GM19372 (cell line): Measurements from ENCODE around the gene NLGN1.

ENCODE experiments used
- ATAC-seq: cut with Tn5 transposase; IDR thresholded peaks from one replicate; pipeline ENCODE4 v1.9.1; 2021; ENCODE audit warnings: mild to moderate bottlenecking, low read depth, moderate library complexity; ENCODE audit not compliant: unreplicated experiment

The NLGN1 gene

DNA sequence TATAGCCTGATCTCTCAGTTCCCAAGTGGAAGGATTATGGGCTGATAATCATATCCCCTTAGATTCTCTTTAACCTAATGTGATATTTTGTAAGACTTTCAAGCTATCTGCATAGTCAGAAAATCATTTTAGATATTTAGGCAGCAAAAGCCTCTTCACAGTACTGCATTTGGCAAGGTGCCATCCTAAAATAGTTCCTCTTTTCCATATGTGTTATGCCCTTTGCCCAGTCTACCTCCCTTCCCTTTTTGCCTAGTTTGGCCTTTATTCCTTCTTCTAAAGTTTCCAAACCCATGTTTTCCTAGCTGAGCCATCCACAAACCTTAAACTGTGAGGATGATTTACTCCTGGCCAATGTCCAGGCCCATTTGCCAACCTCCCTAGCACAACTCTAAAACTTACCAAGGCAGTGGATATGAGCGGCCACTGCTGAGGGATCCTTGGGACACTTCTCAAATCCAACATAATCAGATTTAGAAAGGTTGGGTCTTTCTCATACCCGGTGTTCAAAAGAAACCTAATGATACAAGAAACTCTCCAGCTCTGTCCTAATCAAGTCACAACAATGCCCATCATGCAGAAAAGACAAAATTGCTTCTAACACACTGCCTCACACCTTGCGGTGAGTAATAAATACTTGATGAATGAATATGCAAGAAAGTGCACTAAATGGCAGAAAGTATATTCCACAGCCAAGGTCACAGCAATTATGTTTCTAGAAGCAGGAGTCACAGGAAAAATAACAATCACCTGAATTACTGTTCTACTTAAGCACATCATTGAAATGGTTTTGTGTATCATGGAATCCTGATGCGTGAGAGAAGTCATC lies 493.9 kb downstream of the NLGN1 start:
- ATAC-seq = no peak

DNA sequence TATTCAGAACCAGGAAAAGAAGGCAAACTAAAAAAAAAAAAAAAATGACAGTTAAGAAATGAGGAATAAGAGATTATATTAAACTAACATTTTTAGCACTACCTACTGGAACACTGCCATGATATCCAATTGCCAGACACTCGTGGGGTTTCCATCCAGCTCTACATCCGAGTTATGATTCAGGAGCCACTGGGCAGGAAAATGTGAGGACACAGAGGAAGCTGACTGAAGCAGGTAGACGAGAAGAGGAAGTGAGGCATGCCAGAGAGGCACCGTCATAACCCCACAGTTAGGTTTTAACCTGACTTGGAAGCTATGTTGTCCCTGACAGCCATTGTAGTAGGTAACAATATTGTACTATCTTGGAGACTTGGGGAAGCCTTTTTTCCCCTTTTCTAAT lies 495.0 kb downstream of the NLGN1 start:
- ATAC-seq = no peak

DNA sequence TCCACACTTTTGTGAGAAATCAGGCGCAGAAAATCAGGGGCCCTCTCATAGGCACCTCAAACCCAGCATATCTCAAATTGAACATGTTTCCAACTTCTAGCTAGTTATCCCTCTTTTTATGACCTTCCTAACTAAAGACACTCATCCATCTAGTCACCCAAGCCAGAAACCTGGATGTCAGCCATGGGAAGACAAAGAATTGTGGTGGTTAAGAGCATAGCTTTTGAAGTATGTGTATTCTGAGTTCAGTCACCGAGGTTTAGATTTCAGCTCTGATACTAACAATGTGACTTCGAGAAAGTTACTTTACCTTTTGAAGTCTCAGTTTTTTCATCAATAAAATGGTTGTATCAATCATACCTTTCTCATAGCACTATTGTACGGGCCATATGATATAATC lies 495.5 kb downstream of the NLGN1 start:
- ATAC-seq = no peak

DNA sequence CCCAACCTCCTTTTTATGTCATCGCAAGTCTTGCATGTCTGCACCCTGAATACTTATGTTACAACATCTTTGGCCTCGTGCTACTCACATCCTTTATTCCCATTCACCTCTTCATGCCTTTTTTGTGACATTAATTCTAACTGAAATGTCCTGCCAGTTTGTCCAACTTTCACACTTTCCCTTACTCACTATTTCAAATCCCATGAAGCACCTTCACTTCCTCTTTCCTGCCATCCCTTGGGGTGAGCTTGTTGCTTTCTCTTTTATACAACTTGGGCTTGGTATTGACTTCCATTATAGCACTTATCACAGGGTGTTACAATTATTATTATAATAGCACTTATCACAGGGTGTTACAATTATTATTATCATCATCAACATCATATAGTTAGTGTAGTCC lies 496.3 kb downstream of the NLGN1 start:
- ATAC-seq = no peak

DNA sequence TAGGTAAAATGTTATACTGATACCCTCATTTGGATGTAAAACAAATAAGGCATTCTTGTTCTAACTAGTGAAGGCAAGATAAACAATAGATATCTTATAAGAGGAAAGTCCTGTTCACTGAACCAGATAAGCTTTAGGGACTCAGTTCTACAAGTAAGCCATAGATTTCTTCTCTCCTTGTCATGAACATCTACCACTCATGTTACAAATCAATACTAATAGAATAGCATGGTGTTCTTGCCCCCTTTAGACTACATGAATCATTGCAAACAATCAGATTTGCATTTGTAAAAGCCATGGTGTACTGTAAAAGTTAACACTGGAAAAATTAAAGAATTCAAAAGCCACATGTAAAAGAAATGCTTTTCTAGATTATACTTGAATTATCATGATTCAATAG lies 500.1 kb downstream of the NLGN1 start:
- ATAC-seq = no peak

DNA sequence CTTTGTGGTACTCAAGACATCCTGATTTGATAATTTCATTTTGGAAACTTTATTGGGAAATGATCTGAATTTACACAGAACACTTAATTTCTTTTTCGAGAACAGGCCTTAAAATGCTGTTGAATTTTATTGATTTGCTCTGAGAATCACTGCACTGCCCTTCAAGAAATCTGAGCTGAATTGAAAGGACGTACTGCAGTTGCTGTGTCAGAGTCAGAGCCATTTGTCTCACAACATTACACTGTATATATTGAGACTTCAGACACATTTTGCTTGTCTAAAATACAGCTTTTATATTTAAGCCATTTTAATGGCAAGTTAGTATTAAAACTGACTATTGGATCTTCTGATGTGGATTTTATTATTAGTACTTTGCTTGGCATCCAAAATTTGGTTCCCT lies 504.1 kb downstream of the NLGN1 start:
- no peak for ATAC-seq

DNA sequence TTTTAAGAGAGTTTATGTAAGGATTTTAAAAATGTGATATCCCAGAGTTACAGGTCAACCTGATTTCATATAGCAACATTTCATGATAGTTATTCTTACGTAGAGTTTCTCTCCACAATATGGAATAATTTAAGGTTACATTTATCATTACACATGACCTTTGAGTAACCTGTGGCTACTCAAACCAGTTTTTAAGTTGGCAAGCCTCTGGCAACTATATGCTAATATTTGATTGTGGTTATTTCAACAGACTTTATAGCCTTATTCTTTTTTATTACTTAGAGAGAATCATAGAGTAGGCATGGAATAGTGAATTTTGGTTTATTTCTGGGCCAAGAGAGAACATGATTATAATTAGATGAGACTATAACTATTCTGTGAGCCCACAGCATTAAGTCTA lies 504.9 kb downstream of the NLGN1 start:
- no peak for ATAC-seq

DNA sequence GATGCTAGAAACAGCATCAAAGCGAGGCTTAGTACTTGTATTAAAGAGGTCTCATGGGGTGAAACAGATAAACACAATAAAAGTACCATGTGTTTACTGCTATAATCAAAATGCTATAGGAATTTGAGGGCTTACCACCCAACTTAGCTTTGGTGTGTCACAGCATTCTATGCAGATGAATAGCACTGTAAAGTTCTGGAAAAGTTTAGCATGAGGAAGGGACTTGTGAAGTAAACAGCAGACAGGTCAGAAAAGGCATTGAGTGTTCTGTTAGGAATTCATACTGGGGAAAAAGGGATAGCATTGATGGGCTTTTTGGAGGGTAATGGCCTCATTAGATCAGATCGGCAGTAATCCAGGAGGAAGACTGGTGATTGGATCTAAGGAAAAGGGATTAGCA lies 505.3 kb downstream of the NLGN1 start:
- no peak for ATAC-seq

DNA sequence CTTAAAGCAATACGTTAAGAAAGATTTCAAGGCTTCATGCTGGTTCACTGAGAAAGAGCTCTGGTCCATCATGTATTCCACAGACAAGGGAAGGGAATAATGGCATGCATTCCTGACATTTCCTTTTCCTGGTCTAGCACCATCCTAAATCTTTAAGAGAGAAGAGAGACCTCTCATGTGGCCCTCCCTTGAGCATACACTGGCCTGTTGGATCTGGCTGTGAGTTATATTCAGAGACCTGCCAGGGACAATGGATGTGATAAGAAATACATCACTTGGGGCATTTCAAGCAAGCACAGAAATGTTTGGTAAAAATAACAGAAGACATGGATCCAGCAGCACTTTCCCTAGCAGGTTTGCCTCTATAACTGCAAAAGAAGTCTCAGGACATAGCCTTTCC lies 507.8 kb downstream of the NLGN1 start:
- no peak for ATAC-seq

DNA sequence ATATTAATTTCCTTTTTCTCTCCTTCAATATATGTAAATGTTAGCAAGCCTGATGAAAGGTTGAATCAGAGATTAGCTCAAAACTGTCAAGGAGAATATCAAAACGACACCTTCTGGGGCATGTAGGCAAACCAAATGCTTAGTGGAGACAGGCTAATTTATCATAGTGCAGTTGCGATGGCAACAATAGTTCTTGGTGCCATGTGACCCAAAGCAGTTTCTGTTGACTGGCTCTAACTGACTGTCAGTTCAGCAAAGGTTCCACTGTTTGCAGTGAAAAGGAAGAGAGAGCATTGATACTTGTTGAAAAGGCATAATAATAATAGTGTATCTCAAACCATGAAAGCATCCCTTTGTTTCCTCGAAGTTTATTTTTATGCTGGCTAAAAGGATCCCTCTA lies 513.9 kb downstream of the NLGN1 start:
- no peak for ATAC-seq

DNA sequence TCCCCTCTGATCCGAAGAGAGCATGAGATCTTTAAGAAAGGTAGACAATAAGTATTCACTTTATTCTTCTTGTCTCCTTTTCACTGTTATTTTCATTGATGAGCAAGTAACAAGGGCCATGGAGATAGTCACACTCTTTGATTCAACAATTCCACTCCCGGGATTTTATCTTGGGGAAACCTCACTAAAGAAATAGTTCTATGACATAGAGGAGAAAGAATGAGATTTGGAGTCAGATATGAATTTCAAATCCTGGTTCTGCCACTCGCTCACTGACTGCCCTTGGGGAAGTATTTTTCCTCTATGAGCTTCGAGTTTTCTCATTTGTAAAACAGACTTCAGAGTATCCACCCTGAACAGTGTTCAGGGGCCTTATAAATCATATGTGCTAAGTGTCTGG lies 514.6 kb downstream of the NLGN1 start:
- no peak for ATAC-seq

DNA sequence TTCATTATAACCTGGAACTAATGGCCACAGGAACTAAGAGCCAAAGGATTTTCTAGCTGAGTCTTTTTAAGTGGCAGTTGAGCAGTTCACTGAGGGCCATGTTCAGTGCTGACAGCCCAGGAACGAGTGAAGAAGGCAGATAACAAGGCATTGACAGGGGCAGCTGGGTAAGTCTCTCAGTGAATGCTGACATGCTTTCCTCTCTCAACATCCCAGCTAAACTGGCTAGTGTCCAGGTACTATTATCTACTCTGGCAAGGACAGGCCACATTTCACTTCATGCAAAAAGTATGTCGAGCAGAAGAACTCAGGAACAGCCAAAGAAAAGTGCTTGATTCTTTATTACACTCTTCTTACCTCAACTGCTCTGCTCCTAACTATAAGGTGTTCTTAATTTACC lies 515.9 kb downstream of the NLGN1 start:
- no peak for ATAC-seq

DNA sequence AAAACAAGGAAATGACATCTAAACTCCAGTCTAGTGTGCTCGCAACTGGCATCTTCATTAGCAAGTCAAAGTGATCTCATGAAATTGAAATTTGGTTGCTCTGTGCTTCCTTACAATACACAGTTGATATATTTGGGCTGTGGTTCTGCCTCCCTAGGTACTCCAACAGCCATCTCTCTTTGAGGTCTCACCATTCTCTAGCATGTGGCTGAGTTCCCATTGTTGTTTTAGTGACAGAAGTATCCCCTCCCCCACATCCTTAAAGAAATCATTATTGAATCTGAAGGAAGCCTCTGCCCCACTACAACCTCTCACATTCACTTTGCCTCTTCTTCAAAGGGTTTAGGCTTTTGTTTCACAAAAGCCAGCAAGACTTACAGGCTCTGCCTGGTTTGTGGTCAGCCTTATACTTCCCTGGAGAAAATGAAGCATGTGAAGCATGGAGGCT lies 516.5 kb downstream of the NLGN1 start:
- no peak for ATAC-seq

DNA sequence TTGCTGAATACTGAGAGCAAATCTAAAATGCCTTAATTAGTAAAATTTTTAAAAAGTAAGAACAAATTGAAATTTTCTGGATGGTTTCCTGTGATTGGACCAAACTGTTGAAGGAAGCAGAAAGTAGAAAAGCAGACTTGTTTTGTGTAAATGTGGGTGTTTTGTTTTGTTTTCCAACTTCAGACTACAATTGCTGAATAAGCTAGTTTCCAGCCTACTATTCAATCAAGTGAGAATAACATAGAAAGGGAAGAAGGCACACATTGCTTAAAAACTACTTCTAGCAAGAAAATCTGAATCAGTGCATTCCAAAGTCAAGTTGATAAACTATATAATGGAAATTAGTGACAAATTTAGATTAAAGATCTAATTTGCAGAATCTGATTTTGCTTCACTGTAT lies 519.3 kb downstream of the NLGN1 start:
- ATAC-seq = no peak

DNA sequence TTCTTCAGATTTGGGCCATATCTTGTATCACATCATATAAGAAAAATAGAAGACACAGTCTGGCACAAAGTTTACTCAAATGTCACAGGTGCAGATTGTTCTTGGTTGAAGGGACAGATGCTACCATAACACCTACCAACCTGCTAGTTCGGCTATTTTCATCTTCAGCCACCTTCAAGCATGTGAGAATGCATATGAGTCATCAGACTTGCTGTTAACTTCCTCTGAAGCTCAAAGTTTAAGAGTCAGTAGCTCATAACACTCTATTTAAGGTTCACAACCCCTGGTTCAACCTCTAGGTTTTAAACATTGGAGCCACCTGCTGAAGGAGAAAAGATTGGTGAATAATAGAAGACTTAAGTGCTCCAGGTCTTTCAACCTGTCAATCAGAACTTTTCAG lies 522.8 kb downstream of the NLGN1 start:
- no peak for ATAC-seq

DNA sequence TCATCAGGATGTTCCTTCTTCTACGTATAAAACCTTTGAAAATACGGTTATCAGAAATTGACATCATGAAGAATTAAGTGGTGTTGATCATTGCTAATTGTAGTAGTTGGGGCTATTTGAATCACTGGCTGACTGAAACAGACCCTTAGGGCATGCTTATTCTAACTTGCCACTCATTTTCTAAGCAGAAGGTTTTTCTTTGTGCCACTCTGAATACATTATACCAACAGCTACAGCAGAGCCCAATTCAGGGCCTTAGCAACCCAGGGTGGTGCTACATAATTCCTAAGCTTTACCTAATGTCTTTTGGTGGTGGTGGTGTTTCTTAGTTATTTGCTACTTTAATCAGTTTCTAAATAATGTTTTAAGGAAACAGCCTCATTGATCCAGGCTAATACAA lies 524.2 kb downstream of the NLGN1 start:
- no peak for ATAC-seq

DNA sequence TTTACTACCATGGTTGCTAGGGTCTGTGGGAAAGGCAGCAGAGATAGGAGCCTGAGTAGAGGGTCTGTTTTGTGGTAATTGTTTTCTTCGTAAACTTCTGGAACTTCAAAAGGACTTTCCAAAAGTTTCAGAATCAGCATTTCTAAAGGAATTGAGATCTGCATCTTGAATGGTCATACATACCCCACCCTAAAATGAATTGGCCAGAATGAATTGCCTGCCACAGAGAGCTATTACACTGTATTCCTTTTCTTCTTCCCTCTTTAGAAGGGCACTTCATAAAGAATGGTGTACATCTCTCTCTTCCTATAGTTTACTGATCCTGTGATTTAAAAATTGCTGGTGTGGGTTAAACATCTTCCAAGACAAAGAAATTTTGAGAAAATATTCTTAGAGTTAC lies 525.7 kb downstream of the NLGN1 start:
- no peak for ATAC-seq

DNA sequence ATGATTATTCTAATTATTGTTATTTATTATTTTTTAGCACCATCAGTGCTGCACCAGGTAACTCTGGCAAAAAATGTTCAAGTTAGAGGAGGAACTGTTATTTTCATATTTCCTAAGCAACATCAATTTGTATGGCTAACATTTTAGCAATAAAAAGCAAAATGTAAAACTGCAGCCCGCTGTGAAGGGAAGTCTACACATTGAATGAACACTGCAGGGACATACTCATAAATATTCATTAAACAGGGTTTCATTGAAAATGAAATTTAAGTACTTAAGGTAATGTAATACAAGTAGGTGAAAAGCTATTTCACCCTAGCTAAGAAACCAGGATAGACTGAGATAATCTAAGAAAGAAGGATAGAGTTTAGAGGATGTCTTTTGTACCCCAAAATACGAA lies 532.7 kb downstream of the NLGN1 start:
- no peak for ATAC-seq

DNA sequence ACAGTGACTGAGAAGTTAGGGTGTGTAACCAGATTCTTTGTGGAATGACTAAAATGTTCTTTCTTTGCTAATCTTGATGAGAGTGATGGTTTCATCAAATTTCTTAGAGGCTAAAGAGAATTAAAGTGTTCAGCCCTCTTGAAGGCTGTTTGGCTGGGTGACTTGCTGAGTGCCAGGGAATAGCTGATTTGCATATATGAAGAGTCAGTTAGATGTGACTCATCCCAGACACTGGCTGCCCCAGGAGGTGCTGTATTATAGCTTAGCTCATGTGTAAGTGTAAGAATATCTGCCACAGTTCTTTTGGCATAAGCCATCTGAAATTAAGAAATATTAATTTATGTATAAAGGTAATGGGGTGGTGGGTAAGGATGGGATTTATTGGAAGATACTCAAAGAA lies 535.1 kb downstream of the NLGN1 start:
- no peak for ATAC-seq

DNA sequence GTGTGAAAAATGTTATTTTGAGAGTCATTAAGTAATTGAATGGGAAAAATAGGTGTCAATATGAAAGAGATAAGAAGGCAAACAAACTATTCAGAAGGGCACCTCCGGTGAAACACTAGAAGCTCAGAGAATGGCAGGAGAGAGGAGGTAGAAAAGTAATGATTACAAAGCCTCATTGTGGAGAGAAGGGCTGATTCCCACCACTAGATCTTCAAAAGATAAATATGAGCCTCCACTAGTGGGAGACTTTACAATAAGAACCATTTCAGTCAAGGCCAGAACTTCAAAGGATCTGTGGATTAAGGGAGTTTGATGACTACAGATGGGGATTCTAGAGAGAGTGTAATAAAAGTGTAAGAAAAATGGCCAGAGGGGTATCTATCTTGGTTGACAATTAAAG lies 535.6 kb downstream of the NLGN1 start:
- no peak for ATAC-seq

DNA sequence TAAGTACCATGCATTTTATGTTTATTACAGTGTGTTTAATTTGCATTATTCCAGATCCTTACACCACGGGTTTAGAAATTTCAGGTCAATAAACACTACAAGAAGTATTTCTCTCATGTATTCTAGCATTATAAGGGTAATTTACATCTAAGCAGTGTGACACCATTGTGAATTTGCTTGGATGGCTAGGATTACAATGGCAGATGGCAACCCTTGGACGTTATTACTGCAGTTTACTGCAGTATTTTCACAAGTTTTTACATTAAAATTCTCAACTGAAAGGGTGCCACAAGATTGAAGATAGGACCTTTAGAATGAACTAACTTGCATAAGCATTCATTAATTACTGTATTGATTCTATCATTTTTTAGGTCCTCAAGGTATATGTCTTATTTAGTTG lies 538.8 kb downstream of the NLGN1 start:
- no peak for ATAC-seq

DNA sequence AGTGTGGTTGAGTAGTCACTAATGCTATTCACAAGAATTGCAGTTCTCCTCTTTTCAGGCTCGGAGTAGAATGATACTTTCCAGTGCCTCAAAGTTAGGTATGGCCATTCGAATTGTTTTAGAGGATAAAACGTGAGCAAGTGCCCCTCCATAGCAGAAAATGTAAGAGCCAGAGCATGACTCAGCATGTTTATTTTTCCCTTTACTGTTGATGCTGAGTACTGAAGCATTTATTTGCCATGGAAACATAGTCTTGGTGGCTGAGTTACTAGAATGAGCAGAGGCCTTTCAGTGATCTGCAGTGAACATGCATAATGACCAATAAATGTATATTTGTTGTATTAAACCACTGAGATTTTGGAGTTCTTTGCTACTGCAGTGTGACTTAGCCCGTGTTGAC lies 540.6 kb downstream of the NLGN1 start:
- no peak for ATAC-seq

DNA sequence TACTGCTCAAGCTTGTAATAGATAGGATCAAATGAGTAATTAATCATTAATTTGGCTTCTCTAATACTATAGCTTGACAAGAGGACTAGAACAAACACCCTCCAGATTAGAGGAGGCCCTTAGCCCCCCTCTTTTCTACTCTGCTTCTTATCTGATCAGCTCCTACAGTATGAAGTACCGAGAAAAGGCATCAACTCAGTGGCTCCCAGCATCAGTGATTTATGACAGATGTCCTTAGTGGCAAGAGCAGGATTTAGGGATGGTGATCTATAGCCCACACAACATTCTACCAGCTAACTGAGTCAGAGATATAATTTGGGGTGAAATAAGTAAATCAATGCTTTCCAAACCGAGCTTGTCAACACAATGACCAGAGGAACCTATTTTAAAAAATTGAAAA lies 541.1 kb downstream of the NLGN1 start:
- ATAC-seq = no peak
